ENCODE results near the gene CCSER1.
"Not testable (repeated sequence)": the region's sequence is repeated elsewhere in the genome, so short reads cannot be mapped to it uniquely, and the experiment has no call there.

CCSER1 gene

GRCh38 chr4:91092398-91092980, 965.3 kb downstream of the CCSER1 start:
- no peak for DNase-seq

GRCh38 chr4:91094220-91094619, 967.0 kb downstream of the CCSER1 start:
- DNase-seq, result not testable (repeated sequence)

- DNase-seq, result no peak
Observed at GRCh38 chr4:91099666-91100065, 972.5 kb downstream of the CCSER1 start.

DNA sequence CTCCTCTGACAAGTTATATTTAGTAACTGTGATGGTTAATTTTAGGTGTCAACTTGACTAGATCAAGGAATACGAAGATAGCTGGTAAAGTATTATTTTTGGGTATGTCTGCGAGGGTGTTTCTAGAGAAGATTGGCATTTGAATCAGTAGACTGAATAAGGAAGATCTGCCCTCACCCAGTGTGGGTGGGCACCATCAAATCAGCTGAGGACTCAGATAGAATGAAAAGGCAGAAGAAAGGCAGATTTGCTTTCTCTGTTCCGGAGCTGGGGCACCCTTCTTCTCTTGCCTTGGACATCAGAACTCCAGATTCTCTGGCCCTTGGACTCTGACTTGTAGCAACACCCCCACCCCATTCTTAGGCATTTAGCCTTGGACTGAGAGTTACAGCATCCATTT, 981.6 kb downstream of the CCSER1 start:
- DNase-seq, result no peak

DNA sequence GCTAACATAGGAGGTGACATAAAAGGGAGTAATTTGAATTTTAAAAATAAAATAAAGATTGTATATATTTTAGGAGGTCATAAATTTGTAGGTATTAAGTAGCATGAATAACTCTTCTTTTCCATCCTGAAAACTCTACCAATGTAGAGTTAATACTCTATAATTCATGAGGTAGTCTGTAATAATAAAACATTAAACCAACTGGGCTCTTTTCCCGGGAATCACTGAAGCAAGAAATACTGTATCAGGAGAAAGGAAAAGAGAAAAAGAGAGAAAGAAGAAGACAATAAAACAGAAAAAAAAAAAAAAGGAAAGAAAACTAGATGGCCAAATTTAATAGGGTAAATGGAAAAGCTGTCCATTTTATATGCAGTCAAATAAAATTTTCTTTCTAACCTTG, 984.4 kb downstream of the CCSER1 start:
- no peak for DNase-seq

- DNase-seq, result no peak
Observed at GRCh38 chr4:91113130-91113706, 986.0 kb downstream of the CCSER1 start.

GRCh38 chr4:91114386-91114785, 987.2 kb downstream of the CCSER1 start:
- DNase-seq, result no peak

GRCh38 chr4:91116861-91117260, 989.7 kb downstream of the CCSER1 start:
- no peak for DNase-seq

- no peak for DNase-seq
Observed at GRCh38 chr4:91118597-91118996, 991.4 kb downstream of the CCSER1 start.

GRCh38 chr4:91123742-91124141, 996.5 kb downstream of the CCSER1 start:
- no peak for DNase-seq

DNA sequence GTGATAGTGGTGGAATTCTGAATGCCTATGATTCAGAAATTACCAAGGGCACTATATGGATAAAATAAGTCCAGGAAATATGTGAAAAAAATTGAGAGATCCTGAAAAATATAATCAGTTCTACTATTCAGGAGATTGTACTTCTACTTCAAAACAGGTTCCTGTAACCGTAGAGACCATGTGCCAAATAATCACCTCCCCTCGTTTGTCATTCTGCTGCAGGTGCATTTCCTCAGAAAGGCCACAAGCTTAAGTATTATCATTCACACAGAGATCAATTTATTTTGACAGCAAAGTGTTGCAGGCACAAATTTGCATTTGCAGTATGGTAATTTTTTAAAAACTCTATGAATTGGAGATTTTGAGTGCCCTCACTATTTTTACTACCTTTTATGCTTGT, 1000.0 kb downstream of the CCSER1 start:
- DNase-seq, result no peak

DNA sequence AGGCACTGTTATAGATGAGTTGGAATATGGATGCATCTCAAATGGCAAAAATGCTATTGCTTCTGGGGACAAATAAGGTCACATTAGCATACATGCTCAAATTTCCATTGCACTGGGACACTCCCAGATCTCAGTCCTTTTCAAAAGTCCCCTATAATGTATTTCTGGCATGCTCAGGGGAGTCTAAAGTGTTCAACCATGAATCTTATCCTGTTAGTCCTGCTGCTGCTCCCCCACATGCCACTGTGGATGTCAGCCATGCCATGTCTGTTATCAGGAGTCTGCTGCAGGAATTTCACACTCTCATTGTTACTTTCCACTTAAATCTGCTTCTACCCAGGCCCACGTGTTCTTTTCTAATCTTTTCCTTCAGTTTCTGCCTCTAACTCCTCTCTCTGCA, 1000.6 kb downstream of the CCSER1 start:
- no peak for DNase-seq

- DNase-seq, result no peak
Observed at GRCh38 chr4:91128519-91128918, 1001.3 kb downstream of the CCSER1 start.

GRCh38 chr4:91147067-91147466, 1019.9 kb downstream of the CCSER1 start:
- no peak for DNase-seq

- DNase-seq, result not testable (repeated sequence)
Observed at GRCh38 chr4:91154041-91154440, 1026.8 kb downstream of the CCSER1 start.

DNA sequence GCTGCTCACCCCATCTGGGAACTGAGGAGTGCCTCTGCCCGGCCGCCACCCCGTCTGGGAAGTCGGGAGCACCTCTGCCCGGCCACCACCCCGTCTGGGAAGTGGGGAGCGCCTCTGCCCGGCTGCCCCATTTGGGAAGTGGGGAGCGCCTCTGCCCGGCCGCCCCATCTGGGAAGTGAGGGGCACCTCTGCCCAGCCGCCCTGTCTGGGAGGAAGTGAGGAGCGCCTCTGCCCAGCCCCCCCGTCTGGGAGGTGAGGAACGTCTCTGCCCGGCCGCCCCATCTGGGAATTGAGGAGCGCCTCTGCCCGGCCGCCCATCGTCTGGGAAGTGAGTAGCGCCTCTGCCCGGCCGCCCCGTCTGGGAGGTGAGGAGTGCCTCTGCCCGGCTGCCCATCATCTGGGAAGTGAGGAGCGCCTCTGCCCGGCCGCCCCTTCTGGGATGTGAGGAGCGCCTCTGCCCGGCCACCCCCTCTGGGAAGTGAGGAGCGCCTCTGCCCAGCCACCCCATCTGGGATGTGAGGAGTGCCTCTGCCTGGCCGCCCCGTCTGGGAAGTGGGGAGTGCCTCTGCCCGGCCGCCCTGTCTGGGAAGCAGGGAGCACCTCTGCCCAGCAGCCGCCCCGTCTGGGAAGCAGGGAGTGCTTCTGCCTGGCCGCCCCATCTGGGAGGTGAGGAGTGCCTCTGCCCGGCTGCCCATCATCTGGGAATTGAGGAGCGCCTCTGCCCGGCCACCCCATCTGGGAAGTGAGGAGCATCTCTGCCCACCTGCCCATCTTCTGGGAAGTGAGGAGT, 1040.9 kb downstream of the CCSER1 start:
- not testable (repeated sequence) for DNase-seq

- no peak for DNase-seq
Observed at GRCh38 chr4:91170768-91171167, 1043.6 kb downstream of the CCSER1 start.

DNA sequence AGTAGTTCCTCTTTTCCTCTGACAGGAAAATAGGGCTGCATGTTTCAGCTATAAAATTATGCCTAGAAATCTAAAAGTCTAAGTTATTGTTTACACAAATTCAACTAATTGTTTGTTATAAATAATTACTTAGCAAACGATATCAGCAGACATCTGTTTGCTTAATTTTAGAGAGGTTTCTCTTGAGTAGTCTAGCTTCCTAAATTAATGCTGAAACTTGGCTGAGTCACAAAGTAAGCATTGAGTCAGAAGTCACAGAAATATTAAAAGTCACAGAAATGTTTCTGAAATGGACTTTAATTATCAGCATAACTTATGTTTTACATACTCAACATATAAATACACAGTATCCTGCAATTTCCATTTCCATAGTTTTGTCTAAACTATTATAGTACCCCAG, 1044.0 kb downstream of the CCSER1 start:
- DNase-seq, result no peak

DNA sequence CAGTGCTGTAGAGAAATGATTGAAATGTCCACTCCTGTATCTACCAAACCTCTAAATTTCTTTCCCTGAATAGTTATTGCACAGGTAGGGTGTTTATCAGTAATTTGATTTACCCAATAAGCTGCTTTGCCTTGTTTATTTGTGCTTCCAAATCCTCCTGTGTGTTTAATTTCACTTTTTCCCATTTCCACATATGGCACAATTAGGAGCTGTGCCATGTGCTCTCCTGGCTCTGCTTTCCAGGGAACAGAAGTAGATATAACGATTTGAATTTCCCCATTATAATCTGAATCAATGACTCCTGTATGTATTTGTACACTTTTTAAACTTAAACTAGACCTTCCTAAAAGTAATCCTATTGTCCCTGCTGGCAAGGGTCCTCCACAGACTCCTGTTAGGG, 1057.9 kb downstream of the CCSER1 start:
- not testable (repeated sequence) for DNase-seq

DNA sequence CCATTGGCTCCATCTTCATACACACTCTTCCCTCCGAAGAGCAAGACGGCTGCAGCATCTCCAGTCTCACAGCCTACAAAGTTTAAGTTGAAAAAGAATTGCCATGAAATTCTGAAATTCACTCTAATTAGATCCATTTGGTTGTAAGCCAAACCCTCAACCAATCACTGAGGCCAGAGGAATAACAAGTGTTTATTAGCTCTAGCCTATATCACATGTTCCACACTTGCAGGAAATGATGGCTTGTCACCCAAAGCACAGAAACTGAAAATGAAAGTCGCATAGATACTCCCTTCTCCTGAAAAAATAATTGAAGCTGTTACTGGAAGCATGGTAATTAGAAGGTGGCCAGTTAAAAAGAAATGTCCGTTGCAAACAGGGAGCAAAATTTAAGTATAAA, 1071.8 kb downstream of the CCSER1 start:
- no peak for DNase-seq

- no peak for DNase-seq
Observed at GRCh38 chr4:91207535-91207934, 1080.3 kb downstream of the CCSER1 start.

DNA sequence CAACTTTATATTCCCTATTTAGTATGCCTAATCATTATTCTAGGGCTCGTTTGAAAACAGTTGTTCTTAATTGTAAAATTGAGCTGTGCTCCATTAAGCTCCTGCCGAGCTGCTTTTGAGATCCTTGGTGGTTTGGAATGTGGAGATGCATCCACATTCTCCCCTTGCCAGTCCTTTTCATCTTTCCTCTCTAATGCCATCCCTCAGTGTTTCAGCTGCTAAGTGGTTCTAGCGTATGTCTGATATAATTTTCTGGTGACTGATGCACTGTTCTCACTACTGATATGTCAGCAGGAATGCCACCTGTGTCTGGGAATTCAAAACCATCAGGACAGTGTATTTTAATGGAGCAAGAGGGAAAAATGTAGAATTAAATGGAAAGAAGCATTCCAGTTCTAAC, 1085.0 kb downstream of the CCSER1 start:
- no peak for DNase-seq

- DNase-seq, result not testable (repeated sequence)
Observed at GRCh38 chr4:91217831-91218403, 1090.7 kb downstream of the CCSER1 start.

- no peak for DNase-seq
Observed at GRCh38 chr4:91220315-91220714, 1093.1 kb downstream of the CCSER1 start.

Measured in CD4-positive, alpha-beta T cell treated with Interleukin-1 beta for 1 hour (primary cell).